ENCODE data around the gene OR6P1. TPM values are rescaled to one million over a fixed set of nuclear protein-coding genes. Genes with fewer than 3 reads are reported as not detected.

Gene OR6P1
- polyA plus RNA-seq, 1 donor, result not detected

DNA sequence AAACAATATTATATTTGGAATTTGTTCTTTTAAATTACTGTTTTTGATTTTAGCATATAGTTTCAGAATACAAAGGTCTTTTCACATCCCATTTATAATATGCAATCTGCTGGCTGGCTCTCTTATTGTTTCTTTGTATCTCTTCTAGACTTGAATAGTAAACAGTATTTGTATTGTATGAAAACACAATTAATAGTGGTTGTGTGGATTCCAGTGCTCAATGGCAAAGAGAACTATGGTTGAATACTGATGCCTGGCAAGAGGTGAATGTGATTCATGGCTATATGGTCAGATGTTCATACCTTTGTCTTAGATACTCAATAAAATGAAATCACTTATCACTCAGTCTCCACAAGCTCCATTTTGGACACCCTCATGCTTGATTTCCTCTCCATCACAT lies 53.4 kb downstream of the OR6P1 start:
- no peak for DNase-seq (ENCODE audit: low read depth)

Other genes starting within 250 kb of the OR6P1 start
- gene CD1B, start 239.0 kb downstream of the OR6P1 start, polyA plus RNA-seq (ENCODE audit: insufficient read length), result not detected
- gene CD1E, start 216.7 kb downstream of the OR6P1 start, polyA plus RNA-seq (ENCODE audit: insufficient read length), result 0.35 TPM
- gene OR10T2, start 171.1 kb downstream of the OR6P1 start, polyA plus RNA-seq (ENCODE audit: insufficient read length), result not detected
- gene OR10K2, start 144.3 kb downstream of the OR6P1 start, polyA plus RNA-seq (ENCODE audit: insufficient read length), result not detected
- 0.04 TPM for gene OR10K1, start 108.7 kb downstream of the OR6P1 start, polyA plus RNA-seq (ENCODE audit: insufficient read length)
- gene OR10R2, start 98.4 kb downstream of the OR6P1 start, polyA plus RNA-seq (ENCODE audit: insufficient read length), result not detected
- not detected for gene OR6Y1, start 16.2 kb downstream of the OR6P1 start, polyA plus RNA-seq (ENCODE audit: insufficient read length)
- not detected for gene OR10X1, start 9.3 kb upstream of the OR6P1 start, polyA plus RNA-seq (ENCODE audit: insufficient read length)
- gene OR10Z1, start 34.7 kb upstream of the OR6P1 start, polyA plus RNA-seq (ENCODE audit: insufficient read length), result 0.13 TPM
- gene SPTA1, start 116.1 kb upstream of the OR6P1 start, polyA plus RNA-seq (ENCODE audit: insufficient read length), result 3.2 TPM
- not detected for gene OR6K2, start 130.1 kb upstream of the OR6P1 start, polyA plus RNA-seq (ENCODE audit: insufficient read length)
- not detected for gene OR6K3, start 150.1 kb upstream of the OR6P1 start, polyA plus RNA-seq (ENCODE audit: insufficient read length)
- not detected for gene OR6K6, start 184.1 kb upstream of the OR6P1 start, polyA plus RNA-seq (ENCODE audit: insufficient read length)
- gene OR6N1, start 201.6 kb upstream of the OR6P1 start, polyA plus RNA-seq (ENCODE audit: insufficient read length), result not detected
- not detected for gene OR6N2, start 210.6 kb upstream of the OR6P1 start, polyA plus RNA-seq (ENCODE audit: insufficient read length)